ENCODE data around the gene ABHD16A. TPM values are rescaled to one million over a fixed set of nuclear protein-coding genes. Genes with fewer than 3 reads are reported as not detected.

The ABHD16A gene
- total and polyA plus RNA-seq, 8 donors, result 15.1 to 122 (median 46.8) TPM

DNA sequence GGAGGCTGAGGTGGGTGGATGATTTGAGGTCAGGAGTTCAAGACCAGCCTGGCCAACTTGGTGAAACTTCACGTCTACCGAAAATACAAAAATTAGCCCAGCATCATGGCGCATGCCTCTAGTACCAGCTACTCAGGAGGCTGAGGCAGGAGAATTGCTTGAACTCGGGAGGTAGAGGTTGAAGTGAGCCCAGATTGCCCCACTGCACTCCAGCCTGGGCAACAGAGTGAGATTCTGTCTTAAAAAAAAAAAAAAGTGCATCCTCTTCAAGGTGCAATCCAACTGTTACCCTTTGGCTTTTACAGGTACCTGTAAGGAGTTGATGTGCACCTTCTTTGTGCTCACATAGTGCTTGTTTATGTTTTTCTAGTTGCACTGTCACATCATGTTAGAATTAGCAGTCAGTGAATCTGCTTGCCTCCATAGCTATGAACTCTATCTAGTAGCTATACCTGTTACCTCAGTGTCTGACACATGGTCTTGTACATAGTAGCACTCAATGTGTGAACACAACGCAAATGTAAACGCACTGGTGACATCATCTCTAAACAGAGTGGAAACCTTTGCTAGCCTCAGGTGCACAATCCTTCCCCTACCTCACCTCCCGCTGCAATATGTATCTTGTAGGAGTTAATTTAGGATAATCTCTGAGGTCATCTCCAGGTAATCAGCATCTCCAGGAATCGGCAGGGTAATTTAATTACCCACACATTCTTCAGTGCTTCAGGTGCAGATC, 46.3 kb upstream of the ABHD16A start:
- no peaks in the 10 kb centered on the region for H3K27me3 ChIP-seq
- intact Hi-C loops (cut with DNase I; ENCODE audit: low total_unique reads), result no loop called here
- H3K4me1 ChIP-seq, result no peaks in the 10 kb centered on the region
- DNase-seq, result peak in 1 of 2 donors; percentile 51
- H3K9me3 ChIP-seq, result no peaks in the 10 kb centered on the region
- no peak overlapping the region for H3K27ac ChIP-seq
- peaks cover 0 to 8% (median 4%) of the 10 kb centered on the region in 4 donors for H3K36me3 ChIP-seq
- TF ChIP-seq CTCF (IDR thresholded peaks at IDR 0.05) (no peak), POLR2AphosphoS5 (IDR thresholded peaks at IDR 0.05) (no peak), POLR2A (IDR thresholded peaks at IDR 0.05) (no peak), EP300 (IDR thresholded peaks at IDR 0.05) (no peak)
- no peak overlapping the region for H3K4me3 ChIP-seq
- 72 to 83% (median 78%) methylated on average over 8 of the region's 8 CpGs for WGBS, 5 donors

DNA sequence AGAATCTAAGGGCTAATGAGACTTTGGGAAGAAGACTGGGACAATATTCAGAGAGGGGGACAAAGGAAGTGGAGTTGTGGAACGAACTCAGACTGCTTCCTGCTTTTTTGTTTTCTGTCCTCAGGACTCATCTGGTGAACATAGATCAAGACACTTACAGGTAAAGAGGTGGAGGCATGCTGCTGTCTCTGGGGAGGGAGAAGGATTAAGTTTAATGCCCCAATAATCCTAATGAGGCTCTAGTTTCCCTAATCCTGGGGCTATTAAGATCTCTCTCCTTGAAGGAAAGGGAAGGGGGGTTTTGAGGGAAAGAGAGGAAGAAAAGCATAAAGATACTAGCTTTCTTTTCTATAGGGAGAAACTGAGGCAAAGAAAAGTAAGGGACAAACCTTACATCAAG, 41.3 kb upstream of the ABHD16A start:
- DNase-seq, result no peak
- Histone ChIP-seq H3K27ac (no peak overlapping the region), H3K4me3 (no peak overlapping the region), H3K36me3 (peaks cover 0 to 8% (median 4%) of the 10 kb centered on the region in 4 donors), H3K4me1 (peaks cover 8 to 17% (median 11%) of the 10 kb centered on the region in 4 donors), H3K9me3 (no peaks in the 10 kb centered on the region), H3K27me3 (no peaks in the 10 kb centered on the region)
- intact Hi-C loops (cut with DNase I; ENCODE audit: low total_unique reads), result no loop called here
- TF ChIP-seq POLR2AphosphoS5 (IDR thresholded peaks at IDR 0.05), result no peak
- TF ChIP-seq POLR2A (IDR thresholded peaks at IDR 0.05), result no peak
- no peak for TF ChIP-seq CTCF (IDR thresholded peaks at IDR 0.05)
- TF ChIP-seq EP300 (IDR thresholded peaks at IDR 0.05), result no peak
- 63 to 89% (median 71%) methylated on average over 1 of the region's 1 CpG for WGBS, 5 donors

DNA sequence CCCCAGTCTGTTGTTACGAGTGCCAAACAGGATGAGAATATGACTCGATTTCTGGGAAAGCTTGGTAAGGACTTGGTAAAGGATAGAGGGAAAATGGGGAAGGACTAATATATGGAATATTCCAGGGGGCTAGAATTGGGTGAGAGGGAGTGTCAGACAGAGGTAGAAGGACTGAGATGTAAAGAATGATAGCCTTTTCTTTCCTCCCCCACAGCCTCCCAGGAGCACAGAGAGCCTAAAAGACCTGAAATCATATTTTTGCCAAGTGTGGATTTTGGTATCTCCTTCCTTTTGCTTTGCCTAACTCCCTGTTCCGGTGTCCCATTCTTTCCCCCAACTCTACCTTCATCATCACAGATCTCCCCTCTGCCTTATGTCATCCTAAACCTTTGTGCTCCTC, 39.8 kb upstream of the ABHD16A start:
- TF ChIP-seq CTCF (IDR thresholded peaks at IDR 0.05) (no peak), POLR2A (IDR thresholded peaks at IDR 0.05) (no peak), EP300 (IDR thresholded peaks at IDR 0.05) (no peak), POLR2AphosphoS5 (IDR thresholded peaks at IDR 0.05) (no peak)
- Histone ChIP-seq H3K4me1 (peaks cover 21 to 33% (median 26%) of the 10 kb centered on the region in 4 donors), H3K9me3 (no peaks in the 10 kb centered on the region), H3K27ac (no peak overlapping the region), H3K36me3 (peaks cover 0 to 8% (median 4%) of the 10 kb centered on the region in 4 donors), H3K27me3 (no peaks in the 10 kb centered on the region), H3K4me3 (no peak overlapping the region)
- intact Hi-C loops (cut with DNase I; ENCODE audit: low total_unique reads), result no loop called here
- DNase-seq, result no peak
- WGBS, 5 donors, result 89 to 96% (median 90%) methylated on average over 3 of the region's 3 CpGs

GRCh38 chr6:31741815-31742214, 38.7 kb upstream of the ABHD16A start:
- Histone ChIP-seq H3K36me3 (peaks cover 0 to under 1% (median 0%) of the 10 kb centered on the region in 4 donors), H3K27ac (no peak overlapping the region), H3K4me3 (no peak overlapping the region), H3K9me3 (no peaks in the 10 kb centered on the region), H3K27me3 (no peaks in the 10 kb centered on the region), H3K4me1 (peaks cover 31 to 44% (median 37%) of the 10 kb centered on the region in 4 donors)
- WGBS, 5 donors, result 52 to 65% (median 59%) methylated on average over 2 of the region's 2 CpGs
- DNase-seq, result no peak
- intact Hi-C loops (cut with DNase I; ENCODE audit: low total_unique reads), result no loop called here
- no peak for TF ChIP-seq EP300 (IDR thresholded peaks at IDR 0.05)
